DMS153 treated with DMSO at 0.1 percent for 48 hours (cell line): ENCODE data around the gene CA12.
"Not testable (repeated sequence)": the region's sequence is repeated elsewhere in the genome, so short reads cannot be mapped to it uniquely, and the experiment has no call there.

Experiments used
- DNase-seq: peaks from one replicate; lab custom pipeline; 2025; ENCODE audit not compliant: unreplicated experiment; lab: John Stamatoyannopoulos, UW

CA12 gene

GRCh38 chr15:63339006-63339766, 42.5 kb downstream of the CA12 start:
- no peak for DNase-seq

GRCh38 chr15:63338170-63338569, 43.5 kb downstream of the CA12 start:
- DNase-seq = no peak

DNA sequence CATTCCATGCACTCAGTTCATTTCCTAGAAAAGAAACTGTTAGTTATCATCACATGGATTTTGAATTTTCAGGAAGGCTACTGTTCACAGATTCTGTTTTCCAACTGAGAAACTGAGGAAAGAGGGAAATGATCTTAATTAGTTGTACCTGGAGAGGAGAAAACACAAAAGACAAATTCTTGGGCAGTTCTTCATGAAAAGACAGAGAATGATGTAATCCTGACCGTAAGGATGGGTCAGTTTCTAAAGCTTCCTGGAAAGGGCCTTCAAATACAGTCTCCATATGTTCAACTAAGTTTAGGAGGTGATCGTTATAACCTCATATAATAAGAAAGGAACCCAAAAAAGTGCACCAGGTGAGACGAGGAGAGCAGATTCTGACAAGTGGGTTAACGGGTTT, 44.6 kb downstream of the CA12 start:
- no peak for DNase-seq

DNA sequence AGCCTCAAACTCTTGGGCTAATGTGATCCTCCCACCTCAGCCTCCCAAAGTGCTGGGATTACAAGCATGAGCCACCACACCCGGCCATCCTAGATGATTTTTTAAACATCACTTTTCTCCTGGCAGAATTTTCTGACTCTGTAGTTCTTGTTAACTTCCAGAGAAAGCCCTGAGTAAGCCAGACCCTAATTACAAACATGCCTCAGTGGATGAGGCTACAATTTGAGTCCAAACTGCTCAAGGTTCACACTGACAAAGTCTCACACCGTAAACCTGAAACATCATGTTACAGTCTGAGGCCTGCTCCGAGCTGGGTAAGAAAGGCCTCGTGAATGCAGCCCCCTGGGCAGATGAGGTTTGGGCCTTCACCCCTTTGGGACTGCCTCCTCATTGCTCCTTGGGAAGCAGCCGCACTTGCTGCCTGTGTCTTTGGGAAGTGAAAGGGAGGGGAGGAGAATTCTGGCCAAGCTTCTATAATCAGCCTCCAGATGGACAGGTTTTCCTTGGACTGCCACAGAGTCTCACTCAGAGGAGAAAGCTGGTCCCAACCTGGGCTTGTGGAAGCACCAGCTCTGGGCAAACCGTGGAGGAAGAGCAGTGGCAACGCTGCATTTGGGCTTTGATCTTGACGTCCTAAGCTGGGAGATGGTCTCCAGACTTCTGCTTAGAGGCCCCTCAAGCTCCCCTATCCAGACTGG, 46.0 kb downstream of the CA12 start:
- no peak for DNase-seq

- no peak for DNase-seq
Measured at GRCh38 chr15:63334821-63335220, 46.8 kb downstream of the CA12 start.

GRCh38 chr15:63332367-63333124, 49.1 kb downstream of the CA12 start:
- no peak for DNase-seq

GRCh38 chr15:63331456-63331855, 50.2 kb downstream of the CA12 start:
- DNase-seq = no peak

GRCh38 chr15:63330926-63331325, 50.7 kb downstream of the CA12 start:
- no peak for DNase-seq

GRCh38 chr15:63329567-63330350, 51.9 kb downstream of the CA12 start:
- DNase-seq = no peak

- DNase-seq = no peak
Measured at GRCh38 chr15:63327648-63328421, 53.8 kb downstream of the CA12 start.

DNA sequence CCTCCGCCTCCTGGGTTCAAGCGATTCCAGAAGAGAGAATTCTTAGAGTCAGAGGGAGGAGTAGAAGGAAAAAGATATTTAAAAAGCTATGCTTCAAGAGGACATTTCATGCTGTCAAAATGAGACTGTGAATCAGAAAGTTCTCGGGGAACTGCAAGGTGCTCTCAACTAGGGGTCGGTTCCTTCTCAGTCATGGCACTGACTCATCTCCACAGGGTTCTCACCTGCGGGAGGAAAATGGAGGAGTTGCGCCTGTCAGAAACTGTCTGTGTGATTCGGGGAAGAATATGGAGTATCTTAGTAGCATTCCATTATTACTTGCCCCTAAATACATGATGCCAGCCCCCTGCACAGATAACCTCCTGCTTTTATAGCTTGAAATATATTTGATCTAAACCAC, 56.9 kb downstream of the CA12 start:
- no peak for DNase-seq

GRCh38 chr15:63323798-63324563, 57.7 kb downstream of the CA12 start:
- DNase-seq = no peak

DNA sequence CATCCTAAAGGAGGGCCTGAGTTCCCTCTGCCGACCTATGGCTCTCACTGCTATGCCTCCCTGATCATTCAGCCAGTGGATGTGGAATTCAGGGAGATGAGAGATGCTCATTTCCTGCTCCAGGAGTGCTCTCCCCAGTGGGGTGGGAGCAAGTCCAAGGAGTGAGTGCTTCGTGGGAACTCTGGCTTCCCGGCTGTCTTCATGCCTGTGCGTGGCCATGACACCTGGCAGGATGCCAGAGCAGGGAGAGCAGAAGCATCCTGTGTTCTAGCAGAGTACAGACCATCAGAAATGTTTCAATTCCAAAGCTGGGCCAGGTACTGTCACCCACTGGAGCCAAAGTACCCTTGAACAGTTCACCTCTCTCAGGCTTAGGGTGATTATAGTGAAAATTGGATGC, 59.1 kb downstream of the CA12 start:
- no peak for DNase-seq

GRCh38 chr15:63321462-63321861, 60.2 kb downstream of the CA12 start:
- no peak for DNase-seq

- not testable (repeated sequence) for DNase-seq
Measured at GRCh38 chr15:63320981-63321380, 60.7 kb downstream of the CA12 start.

GRCh38 chr15:63320446-63320845, 61.2 kb downstream of the CA12 start:
- DNase-seq = not testable (repeated sequence)

GRCh38 chr15:63319065-63319464, 62.6 kb downstream of the CA12 start:
- DNase-seq = no peak

DNA sequence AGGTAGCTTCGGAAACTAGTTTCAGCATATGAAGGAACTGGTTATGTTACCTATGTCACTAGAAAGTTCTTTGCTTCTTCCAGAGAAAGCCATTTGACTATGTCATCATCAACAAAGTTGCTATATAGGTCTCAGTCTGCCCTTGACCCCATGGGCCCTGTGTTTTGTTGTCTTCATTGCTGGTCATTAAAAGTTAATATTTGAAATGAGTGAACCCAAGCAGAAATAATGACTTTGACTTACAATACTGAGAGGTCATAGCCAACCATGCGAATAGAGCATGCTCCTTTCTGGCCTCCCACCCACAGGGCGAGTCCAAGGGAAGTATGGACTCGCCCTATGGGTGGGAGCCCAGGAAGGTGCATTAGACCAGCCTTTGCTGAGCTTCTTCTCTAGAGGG, 63.3 kb downstream of the CA12 start:
- DNase-seq = no peak

DNA sequence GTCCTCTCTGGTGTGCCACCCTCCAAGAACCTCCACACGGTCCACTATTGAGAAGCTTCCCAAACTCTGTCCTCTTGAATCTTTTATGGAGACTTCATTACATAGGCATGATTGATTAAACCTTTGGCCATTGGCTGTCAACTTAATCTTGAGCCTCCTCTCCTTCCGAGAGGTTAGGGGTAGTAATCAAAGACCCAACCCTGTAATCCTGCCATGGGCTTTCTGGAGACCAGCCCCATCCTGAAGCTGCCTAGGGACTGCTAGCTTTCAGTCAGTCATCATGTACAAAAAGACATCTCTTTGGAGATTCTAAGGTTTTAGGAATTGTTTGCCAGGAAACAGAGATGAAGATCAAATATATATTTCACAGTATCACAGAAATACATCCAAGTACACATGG, 67.2 kb downstream of the CA12 start:
- DNase-seq = no peak

GRCh38 chr15:63313825-63314224, 67.8 kb downstream of the CA12 start:
- no peak for DNase-seq
